ENCODE measurements around the gene SLC6A12. TPM values are rescaled to one million over a fixed set of nuclear protein-coding genes. Genes with fewer than 3 reads are reported as not detected.
A peak's percentile ranks its signal among the peaks of the same experiment; 100 is the strongest.

SLC6A12 gene
- total RNA-seq, 1 donor from 2014 or later: not detected

GRCh38 chr12:205026-205425 is 8.9 kb downstream of the SLC6A12 start:
- no peaks in the 10 kb centered on the region for H3K9me3 ChIP-seq (ENCODE audit: control insufficient read depth in 3 of 3, low read length in 3 of 3)
- no peak overlapping the region for H3K27ac ChIP-seq (ENCODE audit: low read depth, low read length)
- H3K36me3 ChIP-seq (ENCODE audit: control insufficient read depth in 3 of 3, insufficient read depth in 3 of 3, low read length in 3 of 3): no peaks in the 10 kb centered on the region
- H3K4me1 ChIP-seq (ENCODE audit: control insufficient read depth in 3 of 3, insufficient read depth in 3 of 3, low read length in 3 of 3): peaks cover 29 to 32% (median 31%) of the 10 kb centered on the region in 3 donors
- H3K4me3 ChIP-seq (ENCODE audit: low read length in 3 of 3): no peak overlapping the region
- no peak overlapping the region for H3K9ac ChIP-seq (ENCODE audit: low read depth in 1 of 3, low read length in 3 of 3)
- peaks cover 3 to 14% (median 11%) of the 10 kb centered on the region in 3 donors for H3K27me3 ChIP-seq (ENCODE audit: control insufficient read depth in 3 of 3, insufficient read depth in 3 of 3, low read length in 3 of 3)

GRCh38 chr12:204261-204678 is 9.7 kb downstream of the SLC6A12 start:
- Histone ChIP-seq H3K27ac (ENCODE audit: low read depth, low read length) (no peak overlapping the region), H3K4me1 (ENCODE audit: control insufficient read depth in 3 of 3, insufficient read depth in 3 of 3, low read length in 3 of 3) (peaks cover 31 to 38% (median 31%) of the 10 kb centered on the region in 3 donors), H3K36me3 (ENCODE audit: control insufficient read depth in 3 of 3, insufficient read depth in 3 of 3, low read length in 3 of 3) (no peaks in the 10 kb centered on the region), H3K9me3 (ENCODE audit: control insufficient read depth in 3 of 3, low read length in 3 of 3) (no peaks in the 10 kb centered on the region), H3K27me3 (ENCODE audit: control insufficient read depth in 3 of 3, insufficient read depth in 3 of 3, low read length in 3 of 3) (peaks cover 0 to 14% (median 11%) of the 10 kb centered on the region in 3 donors), H3K9ac (ENCODE audit: low read depth in 1 of 3, low read length in 3 of 3) (peak overlapping the region in 1 of 3 donors; percentile 64), H3K4me3 (ENCODE audit: low read length in 3 of 3) (peak overlapping the region; percentile 51 to 70 (median 61))

- H3K4me1 ChIP-seq (ENCODE audit: control insufficient read depth in 3 of 3, insufficient read depth in 3 of 3, low read length in 3 of 3): peaks cover 31 to 39% (median 31%) of the 10 kb centered on the region in 3 donors
- H3K9ac ChIP-seq (ENCODE audit: low read depth in 1 of 3, low read length in 3 of 3): peak overlapping the region in 1 of 3 donors; percentile 64
- no peak overlapping the region for H3K27ac ChIP-seq (ENCODE audit: low read depth, low read length)
Observed at GRCh38 chr12:203462-204260, 10.3 kb downstream of the SLC6A12 start.

GRCh38 chr12:203074-203461 is 10.9 kb downstream of the SLC6A12 start:
- Histone ChIP-seq H3K9me3 (ENCODE audit: control insufficient read depth in 3 of 3, low read length in 3 of 3) (no peaks in the 10 kb centered on the region), H3K4me3 (ENCODE audit: low read length in 3 of 3) (peak overlapping the region in 2 of 3 donors; percentile 41 to 51), H3K4me1 (ENCODE audit: control insufficient read depth in 3 of 3, insufficient read depth in 3 of 3, low read length in 3 of 3) (peaks cover 31 to 39% (median 31%) of the 10 kb centered on the region in 3 donors), H3K9ac (ENCODE audit: low read depth in 1 of 3, low read length in 3 of 3) (peak overlapping the region in 1 of 3 donors; percentile 64), H3K27me3 (ENCODE audit: control insufficient read depth in 3 of 3, insufficient read depth in 3 of 3, low read length in 3 of 3) (peaks cover 0 to 14% (median 9%) of the 10 kb centered on the region in 3 donors), H3K36me3 (ENCODE audit: control insufficient read depth in 3 of 3, insufficient read depth in 3 of 3, low read length in 3 of 3) (no peaks in the 10 kb centered on the region), H3K27ac (ENCODE audit: low read depth, low read length) (no peak overlapping the region)

More at GRCh38 chr12:203462-204260, 10.3 kb downstream of the SLC6A12 start:
- peak overlapping the region; percentile 51 to 70 (median 61) for H3K4me3 ChIP-seq (ENCODE audit: low read length in 3 of 3)
- H3K27me3 ChIP-seq (ENCODE audit: control insufficient read depth in 3 of 3, insufficient read depth in 3 of 3, low read length in 3 of 3): peaks cover 0 to 14% (median 11%) of the 10 kb centered on the region in 3 donors
- no peaks in the 10 kb centered on the region for H3K9me3 ChIP-seq (ENCODE audit: control insufficient read depth in 3 of 3, low read length in 3 of 3)
- no peaks in the 10 kb centered on the region for H3K36me3 ChIP-seq (ENCODE audit: control insufficient read depth in 3 of 3, insufficient read depth in 3 of 3, low read length in 3 of 3)

- Histone ChIP-seq H3K4me1 (ENCODE audit: control insufficient read depth in 3 of 3, insufficient read depth in 3 of 3, low read length in 3 of 3) (peaks cover 31 to 39% (median 31%) of the 10 kb centered on the region in 3 donors), H3K36me3 (ENCODE audit: control insufficient read depth in 3 of 3, insufficient read depth in 3 of 3, low read length in 3 of 3) (no peaks in the 10 kb centered on the region), H3K27ac (ENCODE audit: low read depth, low read length) (peak overlapping the region; percentile 76), H3K9ac (ENCODE audit: low read depth in 1 of 3, low read length in 3 of 3) (peak overlapping the region; percentile 36 to 81 (median 76)), H3K27me3 (ENCODE audit: control insufficient read depth in 3 of 3, insufficient read depth in 3 of 3, low read length in 3 of 3) (peaks cover 0 to 14% (median 7%) of the 10 kb centered on the region in 3 donors), H3K9me3 (ENCODE audit: control insufficient read depth in 3 of 3, low read length in 3 of 3) (no peaks in the 10 kb centered on the region), H3K4me3 (ENCODE audit: low read length in 3 of 3) (peak overlapping the region; percentile 12 to 56 (median 52))
Observed at GRCh38 chr12:202081-202731, 11.8 kb downstream of the SLC6A12 start.

- no peaks in the 10 kb centered on the region for H3K9me3 ChIP-seq (ENCODE audit: control insufficient read depth in 3 of 3, low read length in 3 of 3)
- H3K4me1 ChIP-seq (ENCODE audit: control insufficient read depth in 3 of 3, insufficient read depth in 3 of 3, low read length in 3 of 3): peaks cover 31 to 39% (median 31%) of the 10 kb centered on the region in 3 donors
- peak overlapping the region in 1 of 3 donors; percentile 12 for H3K4me3 ChIP-seq (ENCODE audit: low read length in 3 of 3)
- no peaks in the 10 kb centered on the region for H3K36me3 ChIP-seq (ENCODE audit: control insufficient read depth in 3 of 3, insufficient read depth in 3 of 3, low read length in 3 of 3)
- H3K9ac ChIP-seq (ENCODE audit: low read depth in 1 of 3, low read length in 3 of 3): no peak overlapping the region
- H3K27ac ChIP-seq (ENCODE audit: low read depth, low read length): no peak overlapping the region
- peaks cover 0 to 7% (median 7%) of the 10 kb centered on the region in 3 donors for H3K27me3 ChIP-seq (ENCODE audit: control insufficient read depth in 3 of 3, insufficient read depth in 3 of 3, low read length in 3 of 3)
Observed at GRCh38 chr12:201361-201760, 12.6 kb downstream of the SLC6A12 start.

- Histone ChIP-seq H3K27me3 (ENCODE audit: control insufficient read depth in 3 of 3, insufficient read depth in 3 of 3, low read length in 3 of 3) (peaks cover 0 to 21% (median 10%) of the 10 kb centered on the region in 3 donors), H3K4me1 (ENCODE audit: control insufficient read depth in 3 of 3, insufficient read depth in 3 of 3, low read length in 3 of 3) (peaks cover 25 to 32% (median 25%) of the 10 kb centered on the region in 3 donors), H3K9ac (ENCODE audit: low read depth in 1 of 3, low read length in 3 of 3) (no peak overlapping the region), H3K4me3 (ENCODE audit: low read length in 3 of 3) (no peak overlapping the region), H3K27ac (ENCODE audit: low read depth, low read length) (no peak overlapping the region), H3K36me3 (ENCODE audit: control insufficient read depth in 3 of 3, insufficient read depth in 3 of 3, low read length in 3 of 3) (no peaks in the 10 kb centered on the region), H3K9me3 (ENCODE audit: control insufficient read depth in 3 of 3, low read length in 3 of 3) (no peaks in the 10 kb centered on the region)
Observed at GRCh38 chr12:198705-199104, 15.3 kb downstream of the SLC6A12 start.

GRCh38 chr12:197911-198695 is 15.9 kb downstream of the SLC6A12 start:
- H3K27me3 ChIP-seq (ENCODE audit: control insufficient read depth in 3 of 3, insufficient read depth in 3 of 3, low read length in 3 of 3): peaks cover 0 to 25% (median 10%) of the 10 kb centered on the region in 3 donors
- H3K9me3 ChIP-seq (ENCODE audit: control insufficient read depth in 3 of 3, low read length in 3 of 3): no peaks in the 10 kb centered on the region
- H3K36me3 ChIP-seq (ENCODE audit: control insufficient read depth in 3 of 3, insufficient read depth in 3 of 3, low read length in 3 of 3): no peaks in the 10 kb centered on the region
- peaks cover 25 to 32% (median 25%) of the 10 kb centered on the region in 3 donors for H3K4me1 ChIP-seq (ENCODE audit: control insufficient read depth in 3 of 3, insufficient read depth in 3 of 3, low read length in 3 of 3)
- H3K9ac ChIP-seq (ENCODE audit: low read depth in 1 of 3, low read length in 3 of 3): no peak overlapping the region
- H3K27ac ChIP-seq (ENCODE audit: low read depth, low read length): no peak overlapping the region
- no peak overlapping the region for H3K4me3 ChIP-seq (ENCODE audit: low read length in 3 of 3)

GRCh38 chr12:197347-197746 is 16.6 kb downstream of the SLC6A12 start:
- Histone ChIP-seq H3K4me3 (ENCODE audit: low read length in 3 of 3) (no peak overlapping the region), H3K9ac (ENCODE audit: low read depth in 1 of 3, low read length in 3 of 3) (no peak overlapping the region), H3K27ac (ENCODE audit: low read depth, low read length) (no peak overlapping the region), H3K9me3 (ENCODE audit: control insufficient read depth in 3 of 3, low read length in 3 of 3) (no peaks in the 10 kb centered on the region), H3K27me3 (ENCODE audit: control insufficient read depth in 3 of 3, insufficient read depth in 3 of 3, low read length in 3 of 3) (peaks cover under 1 to 32% (median 10%) of the 10 kb centered on the region in 3 donors), H3K36me3 (ENCODE audit: control insufficient read depth in 3 of 3, insufficient read depth in 3 of 3, low read length in 3 of 3) (no peaks in the 10 kb centered on the region), H3K4me1 (ENCODE audit: control insufficient read depth in 3 of 3, insufficient read depth in 3 of 3, low read length in 3 of 3) (peaks cover 21 to 27% (median 22%) of the 10 kb centered on the region in 3 donors)

Data from skeletal muscle tissue (tissue), 4 donors.